ENCODE results near the gene HSF5.

HSF5 gene

DNA sequence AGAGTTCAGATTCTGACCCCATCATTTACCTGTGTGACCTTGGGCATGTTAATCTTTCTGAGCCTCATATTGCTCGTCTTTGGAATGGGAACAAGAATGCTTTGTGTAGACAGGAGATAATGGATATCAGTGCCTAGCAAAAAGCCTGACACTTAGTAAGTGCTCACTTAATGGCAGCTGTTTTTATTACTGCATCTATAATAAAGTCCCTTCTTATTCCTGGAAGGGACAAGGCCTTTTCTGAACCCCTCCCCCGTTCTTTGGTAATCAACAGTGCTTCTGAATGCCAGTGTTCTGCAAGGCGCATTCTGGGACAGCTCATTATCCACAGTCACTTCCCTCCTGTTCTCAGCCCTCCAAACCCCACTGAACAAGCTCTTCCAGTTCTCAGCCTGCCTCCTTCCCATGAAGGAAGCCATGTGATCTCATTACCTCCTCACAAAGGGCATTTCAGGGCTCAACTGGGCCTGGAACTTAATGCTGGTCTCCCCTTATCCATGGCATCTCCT lies 111.1 kb downstream of the HSF5 start:
- no peak for ATAC-seq
- no peak for TF ChIP-seq ZFP3 (CRISPR knock-in tag; IDR thresholded peaks at IDR 0.05)
- TF ChIP-seq, protein P1, sequence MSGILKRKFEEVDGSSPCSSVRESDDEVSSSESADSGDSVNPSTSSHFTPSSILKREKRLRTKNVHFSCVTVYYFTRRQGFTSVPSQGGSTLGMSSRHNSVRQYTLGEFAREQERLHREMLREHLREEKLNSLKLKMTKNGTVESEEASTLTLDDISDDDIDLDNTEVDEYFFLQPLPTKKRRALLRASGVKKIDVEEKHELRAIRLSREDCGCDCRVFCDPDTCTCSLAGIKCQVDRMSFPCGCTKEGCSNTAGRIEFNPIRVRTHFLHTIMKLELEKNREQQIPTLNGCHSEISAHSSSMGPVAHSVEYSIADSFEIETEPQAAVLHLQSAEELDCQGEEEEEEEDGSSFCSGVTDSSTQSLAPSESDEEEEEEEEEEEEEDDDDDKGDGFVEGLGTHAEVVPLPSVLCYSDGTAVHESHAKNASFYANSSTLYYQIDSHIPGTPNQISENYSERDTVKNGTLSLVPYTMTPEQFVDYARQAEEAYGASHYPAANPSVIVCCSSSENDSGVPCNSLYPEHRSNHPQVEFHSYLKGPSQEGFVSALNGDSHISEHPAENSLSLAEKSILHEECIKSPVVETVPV (CRISPR knock-in tag; IDR thresholded peaks at IDR 0.05), result no peak
- TF ChIP-seq, protein P2, sequence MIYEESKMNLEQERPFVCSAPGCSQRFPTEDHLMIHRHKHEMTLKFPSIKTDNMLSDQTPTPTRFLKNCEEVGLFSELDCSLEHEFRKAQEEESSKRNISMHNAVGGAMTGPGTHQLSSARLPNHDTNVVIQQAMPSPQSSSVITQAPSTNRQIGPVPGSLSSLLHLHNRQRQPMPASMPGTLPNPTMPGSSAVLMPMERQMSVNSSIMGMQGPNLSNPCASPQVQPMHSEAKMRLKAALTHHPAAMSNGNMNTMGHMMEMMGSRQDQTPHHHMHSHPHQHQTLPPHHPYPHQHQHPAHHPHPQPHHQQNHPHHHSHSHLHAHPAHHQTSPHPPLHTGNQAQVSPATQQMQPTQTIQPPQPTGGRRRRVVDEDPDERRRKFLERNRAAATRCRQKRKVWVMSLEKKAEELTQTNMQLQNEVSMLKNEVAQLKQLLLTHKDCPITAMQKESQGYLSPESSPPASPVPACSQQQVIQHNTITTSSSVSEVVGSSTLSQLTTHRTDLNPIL (CRISPR knock-in tag; IDR thresholded peaks at IDR 0.05; ENCODE audit: low read depth), result no peak
- TF ChIP-seq ZFP30 (CRISPR knock-in tag; IDR thresholded peaks at IDR 0.05), result no peak
- no peak for TF ChIP-seq OSR1 (CRISPR knock-in tag; IDR thresholded peaks at IDR 0.05)
- no peak for TF ChIP-seq GLIS3 (CRISPR knock-in tag; IDR thresholded peaks at IDR 0.05)
- no peak for TF ChIP-seq CSDC2 (CRISPR knock-in tag; IDR thresholded peaks at IDR 0.05)
- no peak for TF ChIP-seq RARB (CRISPR knock-in tag; IDR thresholded peaks at IDR 0.05)
- TF ChIP-seq, protein P3, sequence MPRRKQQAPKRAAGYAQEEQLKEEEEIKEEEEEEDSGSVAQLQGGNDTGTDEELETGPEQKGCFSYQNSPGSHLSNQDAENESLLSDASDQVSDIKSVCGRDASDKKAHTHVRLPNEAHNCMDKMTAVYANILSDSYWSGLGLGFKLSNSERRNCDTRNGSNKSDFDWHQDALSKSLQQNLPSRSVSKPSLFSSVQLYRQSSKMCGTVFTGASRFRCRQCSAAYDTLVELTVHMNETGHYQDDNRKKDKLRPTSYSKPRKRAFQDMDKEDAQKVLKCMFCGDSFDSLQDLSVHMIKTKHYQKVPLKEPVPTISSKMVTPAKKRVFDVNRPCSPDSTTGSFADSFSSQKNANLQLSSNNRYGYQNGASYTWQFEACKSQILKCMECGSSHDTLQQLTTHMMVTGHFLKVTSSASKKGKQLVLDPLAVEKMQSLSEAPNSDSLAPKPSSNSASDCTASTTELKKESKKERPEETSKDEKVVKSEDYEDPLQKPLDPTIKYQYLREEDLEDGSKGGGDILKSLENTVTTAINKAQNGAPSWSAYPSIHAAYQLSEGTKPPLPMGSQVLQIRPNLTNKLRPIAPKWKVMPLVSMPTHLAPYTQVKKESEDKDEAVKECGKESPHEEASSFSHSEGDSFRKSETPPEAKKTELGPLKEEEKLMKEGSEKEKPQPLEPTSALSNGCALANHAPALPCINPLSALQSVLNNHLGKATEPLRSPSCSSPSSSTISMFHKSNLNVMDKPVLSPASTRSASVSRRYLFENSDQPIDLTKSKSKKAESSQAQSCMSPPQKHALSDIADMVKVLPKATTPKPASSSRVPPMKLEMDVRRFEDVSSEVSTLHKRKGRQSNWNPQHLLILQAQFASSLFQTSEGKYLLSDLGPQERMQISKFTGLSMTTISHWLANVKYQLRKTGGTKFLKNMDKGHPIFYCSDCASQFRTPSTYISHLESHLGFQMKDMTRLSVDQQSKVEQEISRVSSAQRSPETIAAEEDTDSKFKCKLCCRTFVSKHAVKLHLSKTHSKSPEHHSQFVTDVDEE (CRISPR knock-in tag; IDR thresholded peaks at IDR 0.05), result no peak
- TF ChIP-seq ZNF70 (CRISPR knock-in tag; IDR thresholded peaks at IDR 0.05), result no peak
- no peak for TF ChIP-seq BACH2 (CRISPR knock-in tag; IDR thresholded peaks at IDR 0.05; ENCODE audit: borderline replicate concordance)
- TF ChIP-seq ZNF565 (CRISPR knock-in tag; conservative IDR thresholded peaks at IDR 0.05; ENCODE audit: low read depth), result no peak
- TF ChIP-seq ZNF8 (CRISPR knock-in tag; IDR thresholded peaks at IDR 0.05), result no peak
- TF ChIP-seq ZC3H10 (CRISPR knock-in tag; IDR thresholded peaks at IDR 0.05), result no peak
- TF ChIP-seq PPARA (CRISPR knock-in tag; IDR thresholded peaks at IDR 0.05; ENCODE audit: borderline replicate concordance), result no peak
- no peak for TF ChIP-seq TOX (CRISPR knock-in tag; IDR thresholded peaks at IDR 0.05; ENCODE audit: borderline replicate concordance)
- TF ChIP-seq, protein P4, sequence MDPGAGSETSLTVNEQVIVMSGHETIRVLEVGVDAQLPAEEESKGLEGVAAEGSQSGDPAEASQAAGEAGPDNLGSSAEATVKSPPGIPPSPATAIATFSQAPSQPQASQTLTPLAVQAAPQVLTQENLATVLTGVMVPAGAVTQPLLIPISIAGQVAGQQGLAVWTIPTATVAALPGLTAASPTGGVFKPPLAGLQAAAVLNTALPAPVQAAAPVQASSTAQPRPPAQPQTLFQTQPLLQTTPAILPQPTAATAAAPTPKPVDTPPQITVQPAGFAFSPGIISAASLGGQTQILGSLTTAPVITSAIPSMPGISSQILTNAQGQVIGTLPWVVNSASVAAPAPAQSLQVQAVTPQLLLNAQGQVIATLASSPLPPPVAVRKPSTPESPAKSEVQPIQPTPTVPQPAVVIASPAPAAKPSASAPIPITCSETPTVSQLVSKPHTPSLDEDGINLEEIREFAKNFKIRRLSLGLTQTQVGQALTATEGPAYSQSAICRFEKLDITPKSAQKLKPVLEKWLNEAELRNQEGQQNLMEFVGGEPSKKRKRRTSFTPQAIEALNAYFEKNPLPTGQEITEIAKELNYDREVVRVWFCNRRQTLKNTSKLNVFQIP (CRISPR knock-in tag; IDR thresholded peaks at IDR 0.05; ENCODE audit: borderline replicate concordance, low read depth), result no peak

DNA sequence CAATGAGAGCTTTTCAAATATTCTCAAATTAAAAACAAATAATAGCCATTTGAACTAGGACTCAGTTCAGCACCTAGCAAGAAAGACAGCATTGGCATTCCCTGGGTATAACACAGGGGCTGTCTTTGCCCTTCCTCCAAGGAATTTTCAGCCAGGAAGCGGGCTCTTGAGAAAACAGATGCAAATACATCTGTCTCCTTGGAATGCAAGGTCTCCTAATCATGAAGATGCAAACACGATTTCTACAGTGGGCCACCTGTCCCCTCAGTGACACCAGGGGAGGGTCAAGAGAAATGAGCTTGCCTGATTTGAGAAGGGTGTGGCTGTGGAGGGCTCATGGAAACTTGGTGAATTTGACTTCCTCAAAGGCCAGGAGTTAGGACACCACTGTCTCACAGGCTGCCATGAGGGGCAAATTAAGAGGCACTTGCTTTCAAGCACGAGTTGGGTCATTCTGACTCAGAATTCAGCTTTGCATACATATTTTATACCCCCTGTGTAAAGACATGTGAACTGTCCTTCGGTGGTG lies 111.7 kb downstream of the HSF5 start:
- no peak for ATAC-seq
- no peak for TF ChIP-seq TOX (CRISPR knock-in tag; IDR thresholded peaks at IDR 0.05; ENCODE audit: borderline replicate concordance)

DNA sequence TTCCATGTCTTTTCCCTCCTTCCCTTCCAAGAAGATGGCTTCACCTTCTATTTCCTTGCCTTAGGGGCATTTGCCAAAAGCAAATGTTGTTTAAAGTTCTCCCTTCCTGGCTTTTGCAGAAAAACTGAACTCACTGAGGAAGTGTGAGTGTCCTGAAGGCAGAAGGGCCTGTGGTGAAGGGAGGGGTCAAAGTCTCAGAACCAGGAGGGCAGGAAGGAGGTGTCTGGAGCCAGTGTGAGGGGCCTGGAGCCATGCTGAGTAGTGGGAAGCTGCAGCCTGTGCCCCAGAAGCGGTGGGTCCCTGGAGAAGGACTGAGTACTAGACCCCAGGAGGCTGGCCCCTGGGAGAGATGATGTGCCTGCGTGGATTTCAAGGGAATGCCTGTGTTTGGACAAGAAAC lies 112.4 kb downstream of the HSF5 start:
- TF ChIP-seq BACH2 (CRISPR knock-in tag; IDR thresholded peaks at IDR 0.05; ENCODE audit: borderline replicate concordance) (no peak), SNAI2 (CRISPR knock-in tag; IDR thresholded peaks at IDR 0.05) (no peak)
- ATAC-seq, result no peak

DNA sequence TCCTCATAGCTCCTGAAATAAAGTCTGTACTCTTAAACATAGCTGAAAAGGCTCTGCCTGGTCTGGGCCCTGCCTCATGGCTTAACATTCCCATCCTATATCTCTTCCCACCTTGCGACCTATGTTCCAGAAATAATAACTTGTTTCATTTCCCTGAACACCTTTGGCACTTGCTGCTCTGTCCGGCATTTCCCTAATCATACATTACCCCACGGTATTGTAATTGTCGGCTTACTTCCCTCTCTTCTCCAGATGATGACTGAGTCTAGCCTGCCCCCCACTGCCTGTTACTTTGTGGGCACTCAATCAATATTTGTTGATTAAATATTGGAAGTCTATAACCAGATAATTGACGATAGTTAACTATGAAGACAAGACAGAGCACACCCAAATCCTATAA lies 113.0 kb downstream of the HSF5 start:
- no peak for ATAC-seq

More for the DNA sequence above, 113.0 kb downstream of the HSF5 start:
- no peak for TF ChIP-seq TCF4 (CRISPR knock-in tag; IDR thresholded peaks at IDR 0.05; ENCODE audit: borderline replicate concordance)
- TF ChIP-seq, protein P2 (CRISPR knock-in tag; IDR thresholded peaks at IDR 0.05; ENCODE audit: low read depth), result no peak
- no peak for TF ChIP-seq ZFP3 (CRISPR knock-in tag; IDR thresholded peaks at IDR 0.05)
- TF ChIP-seq ZNF565 (CRISPR knock-in tag; conservative IDR thresholded peaks at IDR 0.05; ENCODE audit: low read depth), result no peak
- TF ChIP-seq BACH2 (CRISPR knock-in tag; IDR thresholded peaks at IDR 0.05; ENCODE audit: borderline replicate concordance), result no peak
- TF ChIP-seq CSDC2 (CRISPR knock-in tag; IDR thresholded peaks at IDR 0.05), result no peak
- no peak for TF ChIP-seq GLIS3 (CRISPR knock-in tag; IDR thresholded peaks at IDR 0.05)
- no peak for TF ChIP-seq ZC3H10 (CRISPR knock-in tag; IDR thresholded peaks at IDR 0.05)
- no peak for TF ChIP-seq ISL1 (CRISPR knock-in tag; IDR thresholded peaks at IDR 0.05)
- TF ChIP-seq OSR1 (CRISPR knock-in tag; IDR thresholded peaks at IDR 0.05), result no peak
- no peak for TF ChIP-seq ESRRG (CRISPR knock-in tag; IDR thresholded peaks at IDR 0.05)
